K562 (cell line): ENCODE data around the gene SLC25A45. TPM values are rescaled to one million over a fixed set of nuclear protein-coding genes. Genes with fewer than 3 reads are reported as not detected.

Experiments used
- ARID3A ChIP-seq: IDR thresholded peaks from 2 replicates; pipeline ENCODE4 v1.6.1; 2012; ENCODE audit warnings: low read depth, low read length, improper control_type of control experiment, borderline replicate concordance
- BHLHE40 ChIP-seq: IDR thresholded peaks from 2 replicates; pipeline ENCODE4 v1.6.1; 2011; ENCODE audit warnings: low read length, improper control_type of control experiment
- CBX2 ChIP-seq: fragments of 200-600 bp; sonication (generic); IDR thresholded peaks from one replicate; pipeline ENCODE4 v1.6.1; 2012; ENCODE audit warnings: mild to moderate bottlenecking, low read length, inconsistent platforms; ENCODE audit not compliant: insufficient read depth, poor library complexity, severe bottlenecking
- CHD2 ChIP-seq: IDR thresholded peaks from 2 replicates; pipeline ENCODE4 v1.6.1; 2011; ENCODE audit warnings: low read depth, low read length
- FOXJ3 ChIP-seq: sonication (generic); formaldehyde crosslinking; IDR thresholded peaks from 2 replicates; pipeline ENCODE4 v1.4.0; 2020; ENCODE audit warnings: mild to moderate bottlenecking, missing genetic modification reagents
- HDGF ChIP-seq: fragments of 450-650 bp; IDR thresholded peaks from 2 replicates; pipeline ENCODE4 v1.6.1; 2016
- HMGXB4 ChIP-seq: sonication (generic); formaldehyde crosslinking; IDR thresholded peaks from 2 replicates; pipeline ENCODE4 v1.8.1; 2023; ENCODE audit warnings: mild to moderate bottlenecking, missing genetic modification reagents
- HNRNPUL1 ChIP-seq: fragments of 200-400 bp; formaldehyde crosslinking; IDR thresholded peaks from 2 replicates; pipeline ENCODE4 v1.6.1; 2017; ENCODE audit warnings: low read length
- HOXB6 ChIP-seq: fragments of 250-450 bp; sonication (Bioruptor Pico); IDR thresholded peaks from 2 replicates; pipeline ENCODE4 v1.5.1; 2022; ENCODE audit warnings: mild to moderate bottlenecking, borderline replicate concordance
- MCM2 ChIP-seq: fragments of 450-650 bp; IDR thresholded peaks from 2 replicates; pipeline ENCODE4 v1.6.1; 2017; ENCODE audit warnings: low read depth, mild to moderate bottlenecking
- MIER1 ChIP-seq: fragments of 450-650 bp; IDR thresholded peaks from 2 replicates; pipeline ENCODE4 v1.6.1; 2016; ENCODE audit warnings: antibody characterized with exemption, mild to moderate bottlenecking, low read depth
- NRF1 ChIP-seq, 2 experiments: fragments of 450-650 bp; IDR thresholded peaks in 1 of 2; conservative IDR thresholded peaks in 1 of 2; 2 replicates each; pipeline ENCODE4 v1.6.1; 2014; ENCODE audit warnings: mild to moderate bottlenecking in 2 of 2
- RAD21 ChIP-seq, 2 experiments: fragments of 250-450 bp in 1 of 2; fragments of 450-650 bp in 1 of 2; sonication (Bioruptor Pico) in 1 of 2; formaldehyde crosslinking in 1 of 2; IDR thresholded peaks in 1 of 2; conservative IDR thresholded peaks in 1 of 2; 2 replicates each; pipeline versions ENCODE4 v1.4.0 to v1.8.0; 2020 to 2022; ENCODE audit warnings: mild to moderate bottlenecking in 2 of 2, moderate library complexity in 1 of 2
- SETDB1 ChIP-seq: IDR thresholded peaks from one replicate; pipeline ENCODE4 v1.6.1; 2012; ENCODE audit warnings: low read length, control low read depth, inconsistent platforms
- SREBF1 ChIP-seq: fragments of 150-350 bp; IDR thresholded peaks from 2 replicates; pipeline ENCODE4 v1.6.1; 2014; ENCODE audit warnings: antibody characterized with exemption, low read depth, low read length, borderline replicate concordance
- TEAD1 ChIP-seq, 2 experiments: fragments of 450-650 bp in 1 of 2; sonication (generic) in 1 of 2; formaldehyde crosslinking; IDR thresholded peaks; 2 replicates each; pipeline versions ENCODE4 v1.4.0 to v1.8.0; 2020 to 2022; ENCODE audit warnings: mild to moderate bottlenecking in 2 of 2, missing genetic modification reagents in 1 of 2
- THAP12 ChIP-seq: fragments of 250-450 bp; sonication (Bioruptor Pico); IDR thresholded peaks from 2 replicates; pipeline ENCODE4 v1.9.0; 2021; ENCODE audit warnings: mild to moderate bottlenecking, inconsistent platforms
- THRA ChIP-seq: fragments of 450-650 bp; IDR thresholded peaks from 2 replicates; pipeline ENCODE4 v1.6.1; 2017; ENCODE audit warnings: mild to moderate bottlenecking, moderate library complexity
- ZNF146 ChIP-seq: IDR thresholded peaks from one replicate; pipeline ENCODE4 v1.6.1; 2018; ENCODE audit warnings: missing compliant biosample characterization; ENCODE audit not compliant: unreplicated experiment
- ZNF707 ChIP-seq: fragments of 250-450 bp; sonication (Bioruptor Pico); conservative IDR thresholded peaks from 2 replicates; pipeline ENCODE4 v1.8.0; 2022; ENCODE audit warnings: inconsistent platforms, mild to moderate bottlenecking, moderate library complexity
- ZNF778 ChIP-seq: fragments of 450-650 bp; formaldehyde crosslinking; IDR thresholded peaks from 2 replicates; pipeline ENCODE4 v1.4.0; 2020; ENCODE audit warnings: mild to moderate bottlenecking, moderate library complexity
- polyA plus RNA-seq, 8 experiments: library from polyadenylated mRNA; depleted of rRNA in 4 of 8; stranded (reverse) in 5 of 8; unstranded in 3 of 8; fragments of >200 nt; fragmentation: Nextera tagmentation in 2 of 8; fragmentation: Illumina TruSeq in 1 of 8; extraction: Ambion mirVana in 2 of 8; extraction: Trizol in 1 of 8; gene quantifications; 2 replicates each; pipeline versions ENCODE4 v1.2.1 to v1.2.3, GENCODE V29; 2011 to 2014; ENCODE audit warnings: inconsistent platforms in 1 of 8, missing spikeins in 1 of 8
- total RNA-seq, 7 experiments: library from RNA; depleted of rRNA in 6 of 7; stranded (reverse); fragments of >200 nt in 6 of 7; fragmentation: Illumina TruSeq in 2 of 7; extraction: Trizol in 2 of 7; gene quantifications; 2 replicates each; pipeline versions ENCODE4 v1.2.1 to v1.2.3, GENCODE V29; 2011 to 2021; ENCODE audit warnings: low replicate concordance in 1 of 7

SLC25A45 gene
- total and polyA plus RNA-seq, 9 of the 15 experiments (the other 6 are each of a cell fraction or from before 2014, with no cell fraction given), result 0.15 to 2.3 (median 0.68) TPM

GRCh38 chr11:65418681-65419459 lies 36.4 kb upstream of the SLC25A45 start (continued):
- TF ChIP-seq TEAD1 (CRISPR knock-in tag; IDR thresholded peaks at IDR 0.05) (peak; percentile 37 to 63; a peak in 3 of 4 replicates), HOXB6 (CRISPR knock-in tag) (no peak), ZNF778 (CRISPR knock-in tag) (no peak), HDGF (no peak; the same call in 1 of the 2 replicates), THRA (no peak), NRF1 (conservative IDR thresholded peaks at IDR 0.05 in 1 of 2, IDR thresholded peaks at IDR 0.05 in 1 of 2) (peak; percentile 47 to 60; a peak in 3 of 4 replicates), MCM2 (no peak), SREBF1 (no peak), MIER1 (no peak), HMGXB4 (no peak; the same call in 1 of the 2 replicates), RAD21 (CRISPR knock-in tag; conservative IDR thresholded peaks at IDR 0.05 in 1 of 2, IDR thresholded peaks at IDR 0.05 in 1 of 2) (peak in 1 of 2 experiments; percentile 28; a peak in 1 of 4 replicates), HNRNPUL1 (0 out of 2 replicates have a peak, but pooled peaks have one; percentile 36), BHLHE40 (peak; percentile 95), SETDB1 (no peak), CBX2 (no peak), ZNF707 (peak; percentile 32), FOXJ3 (CRISPR knock-in tag) (no peak), THAP12 (CRISPR knock-in tag) (peak; percentile 70; the same call in 1 of the 2 replicates), ZNF146 (no peak), CHD2 (no peak), ARID3A (no peak)
